ENCODE data around the gene SHANK1.

Gene SHANK1

DNA sequence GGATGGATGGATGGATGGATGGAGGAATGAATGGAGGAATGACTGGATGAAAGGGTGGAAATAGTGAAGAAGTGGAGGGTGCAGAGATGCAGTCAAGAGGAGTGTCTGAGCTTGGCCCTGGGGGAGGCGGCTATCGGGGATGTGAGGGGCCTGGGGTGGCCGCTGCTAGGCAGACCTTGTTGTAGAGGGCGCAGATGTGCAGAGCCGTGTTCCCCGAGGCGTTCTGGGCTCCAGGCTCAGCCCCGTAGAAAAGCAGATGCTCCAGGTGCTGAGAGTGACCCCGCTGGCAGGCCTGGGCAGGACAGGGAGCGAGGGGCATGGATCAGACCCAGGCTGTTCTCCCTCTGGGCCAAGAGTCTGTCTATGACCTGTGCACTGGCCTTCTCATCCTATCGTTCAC, 8.4 kb downstream of the SHANK1 start:
- DNase-seq: no peak

DNA sequence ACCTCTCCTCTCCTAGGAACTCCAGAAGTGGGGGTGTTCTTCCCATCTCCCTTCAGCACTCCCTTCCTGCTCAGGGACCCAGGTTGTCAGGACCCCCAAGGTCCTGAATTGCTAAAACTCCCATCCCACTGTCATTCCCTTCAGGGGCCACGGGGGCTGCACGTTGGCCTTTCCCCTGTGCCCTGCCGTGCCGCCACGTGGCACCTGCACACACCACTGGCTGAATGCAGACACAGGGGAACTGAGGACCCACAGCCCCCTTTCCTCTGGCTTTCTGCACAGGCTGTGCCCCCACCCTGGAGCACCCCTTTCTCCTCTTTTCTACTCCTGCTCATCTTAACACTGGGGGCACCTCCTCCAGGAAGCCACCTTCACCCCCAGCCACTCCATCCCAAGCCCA, 9.0 kb downstream of the SHANK1 start:
- no peak for DNase-seq

DNA sequence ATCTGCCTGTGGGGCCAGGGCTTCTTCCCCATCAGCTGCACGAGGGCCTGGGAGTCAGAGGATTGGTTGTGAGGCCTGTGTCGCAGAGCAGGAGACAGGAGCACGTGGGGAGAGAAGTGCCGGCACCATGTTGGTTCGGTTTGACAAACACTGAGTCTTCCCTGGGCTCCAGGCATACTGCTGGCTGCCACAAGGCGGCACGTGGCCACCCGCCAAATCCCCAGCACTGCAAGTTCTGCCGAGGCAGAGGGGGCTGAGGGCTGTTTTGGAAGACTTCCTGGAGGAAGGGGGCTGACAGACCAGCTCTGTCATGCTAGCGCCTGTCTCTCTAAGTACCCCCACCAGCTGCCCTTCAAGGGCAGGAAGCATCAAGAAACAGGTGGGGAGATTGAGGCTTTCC, 9.5 kb downstream of the SHANK1 start:
- no peak for DNase-seq

DNA sequence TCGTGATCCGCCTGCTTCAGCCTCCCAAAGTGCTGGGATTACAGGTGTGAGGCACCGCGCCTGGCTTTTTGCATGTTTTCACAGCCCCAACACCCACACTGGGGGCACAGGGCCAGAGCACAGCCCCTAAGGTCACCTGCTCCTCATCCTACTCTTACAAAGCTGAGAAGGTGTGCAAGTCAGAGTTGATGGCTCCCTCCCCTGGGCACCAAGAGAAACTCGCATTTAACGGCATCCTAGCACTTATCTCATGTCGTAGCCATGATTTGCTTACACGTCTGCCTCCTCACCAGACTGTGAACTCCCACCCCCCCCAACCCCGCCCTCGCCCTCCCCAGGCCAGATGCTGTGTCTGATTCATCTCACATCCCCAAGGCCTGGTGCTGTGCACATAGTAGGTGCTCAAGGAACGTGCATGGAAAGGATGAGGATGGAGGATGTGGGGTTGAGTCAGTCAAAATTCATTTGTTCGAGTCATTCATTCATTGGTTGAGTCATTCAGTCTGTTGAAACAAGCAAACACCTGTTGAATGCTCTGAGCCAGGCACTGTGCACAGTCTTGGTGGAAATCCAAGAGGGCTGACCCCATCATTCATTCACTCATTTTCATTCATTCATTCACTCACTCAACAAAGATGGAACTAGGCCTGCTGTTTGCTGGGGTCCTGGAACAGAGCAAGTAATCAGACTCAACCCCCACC, 11.3 kb downstream of the SHANK1 start:
- DNase-seq: no peak

DNA sequence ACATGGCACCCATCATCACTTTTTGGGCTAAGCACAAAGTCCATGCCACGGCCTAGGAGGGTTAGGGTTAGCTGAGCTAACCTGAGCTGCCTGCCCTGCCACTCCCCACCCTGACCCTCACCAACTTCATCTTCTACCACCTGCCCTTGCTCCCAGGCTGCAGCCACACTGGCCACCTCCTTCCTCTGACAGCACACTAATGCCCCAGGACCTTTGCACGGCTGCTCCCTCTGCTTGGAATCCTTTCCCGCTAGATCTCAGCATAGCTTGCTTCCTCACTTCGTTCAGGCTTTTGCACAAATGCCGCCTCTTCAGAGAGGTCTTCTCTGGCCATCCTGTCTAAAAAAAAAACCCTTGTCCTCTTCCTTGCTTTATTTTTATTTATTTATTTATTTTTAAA, 13.2 kb downstream of the SHANK1 start:
- no peak for DNase-seq

DNA sequence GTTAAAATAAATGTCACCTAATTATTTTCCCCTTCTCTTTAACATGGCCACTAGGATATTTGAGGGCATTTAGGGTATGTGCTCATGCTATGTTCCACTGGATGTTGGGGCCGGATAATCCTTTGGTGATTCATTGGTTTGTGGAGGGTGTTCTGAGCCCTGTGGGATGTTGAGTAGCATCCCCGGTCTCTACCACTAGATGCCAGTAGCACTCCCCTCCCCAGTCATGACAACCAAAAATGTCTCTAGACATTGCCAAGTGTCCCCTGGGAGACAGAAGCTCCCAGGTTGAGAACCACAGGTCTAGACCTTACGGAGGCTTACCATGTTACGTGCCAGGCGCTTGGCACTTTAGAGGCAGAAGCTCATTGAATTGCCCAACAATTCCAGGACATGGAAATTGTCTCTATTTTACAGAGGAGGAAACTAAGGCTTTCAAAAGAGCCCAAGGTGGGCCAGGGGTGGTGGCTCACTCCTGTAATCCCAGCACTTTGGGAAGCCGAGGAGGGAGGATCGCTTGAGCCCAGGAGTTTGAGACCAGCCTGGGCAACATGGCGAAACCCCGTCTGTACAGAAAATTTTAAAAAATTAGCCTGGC, 14.1 kb downstream of the SHANK1 start:
- no peak for DNase-seq

DNA sequence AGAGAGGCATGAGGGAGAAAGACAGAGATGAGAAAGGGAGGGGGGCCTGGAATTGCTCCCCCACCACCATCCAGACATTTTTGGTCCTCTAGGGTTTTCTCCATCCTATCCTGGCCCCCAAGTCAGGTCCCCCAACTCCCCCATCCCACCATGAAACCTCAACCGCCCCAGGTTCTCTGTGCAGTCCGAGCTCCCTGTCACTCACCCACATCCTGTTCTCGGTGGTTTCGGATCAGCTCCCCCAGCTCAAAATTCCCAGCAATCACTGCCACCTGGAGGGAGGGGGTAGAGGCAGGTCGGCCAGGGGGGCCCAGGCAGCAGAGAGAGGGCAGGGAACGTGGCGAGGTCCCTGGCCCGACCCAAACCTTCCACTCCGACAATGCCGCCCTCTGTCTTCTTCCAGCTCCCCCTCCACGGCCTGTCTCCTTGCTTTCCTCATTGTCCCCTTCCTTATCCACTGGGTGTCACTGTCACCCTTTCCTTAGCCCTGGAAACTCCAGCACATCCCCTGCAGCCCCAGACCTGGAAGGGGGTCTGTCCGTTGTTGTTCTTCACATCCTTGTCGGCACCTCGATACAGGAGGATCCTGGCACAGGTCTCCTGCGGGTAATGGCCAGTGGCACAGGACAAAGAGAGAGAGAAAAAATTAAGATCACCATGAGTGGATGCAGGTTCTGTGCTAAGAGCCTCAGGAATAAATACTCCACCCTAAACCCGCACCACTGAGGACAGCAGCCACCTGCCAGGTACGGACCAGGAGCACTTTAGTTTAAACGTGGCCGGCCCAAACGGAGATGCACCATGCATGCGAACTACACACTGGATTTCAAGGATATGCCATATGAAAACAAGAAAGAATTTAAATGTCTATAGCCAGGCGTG, 15.4 kb downstream of the SHANK1 start:
- DNase-seq: peak; percentile 19

DNA sequence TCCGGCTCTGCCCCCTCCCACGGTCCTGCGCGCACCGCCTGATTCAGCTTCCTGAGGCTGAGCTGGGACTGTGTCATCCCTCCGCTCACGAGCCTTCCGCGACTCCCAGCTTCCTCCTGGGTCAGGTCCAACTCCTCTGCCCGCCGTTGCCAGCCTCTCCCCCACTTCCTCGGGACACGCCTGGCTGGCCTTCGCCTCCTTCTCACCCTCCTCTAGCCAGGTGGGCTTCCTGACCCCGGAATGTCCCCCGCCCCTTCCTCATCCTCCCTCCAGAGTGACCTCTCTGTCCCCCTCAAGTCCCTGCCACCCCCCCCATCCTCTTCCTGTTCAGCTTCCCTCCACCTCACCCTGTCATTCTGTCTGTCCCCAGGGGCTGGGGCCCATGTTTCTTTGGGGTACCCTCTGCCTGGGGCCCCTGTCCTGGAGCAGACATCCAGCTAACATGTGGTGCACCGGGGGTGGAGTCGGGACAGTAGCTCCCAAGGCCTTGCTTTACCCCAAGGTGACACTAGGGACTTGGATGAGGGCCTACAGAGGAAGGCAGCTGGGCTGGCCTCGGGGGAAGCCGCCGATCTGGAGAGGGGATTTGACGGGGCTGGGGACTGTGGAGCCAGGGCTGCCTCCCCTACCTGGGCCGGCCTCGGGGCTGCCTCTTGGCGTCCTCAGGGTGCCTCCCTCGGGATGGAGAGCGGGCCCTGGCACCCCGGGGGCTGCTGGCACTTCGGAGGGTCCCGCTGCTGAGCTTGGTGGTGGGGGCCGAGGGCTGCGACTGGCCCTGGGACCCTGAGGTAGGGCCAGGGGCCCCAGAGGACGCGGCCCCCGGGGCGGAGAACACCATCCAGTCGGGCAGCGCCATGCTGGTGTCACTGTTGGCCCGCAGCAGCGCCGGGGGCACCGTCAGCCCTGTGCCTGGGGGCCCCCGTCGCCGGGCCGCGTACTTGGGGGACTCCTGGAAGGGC, 16.5 kb downstream of the SHANK1 start:
- no peak for DNase-seq

DNA sequence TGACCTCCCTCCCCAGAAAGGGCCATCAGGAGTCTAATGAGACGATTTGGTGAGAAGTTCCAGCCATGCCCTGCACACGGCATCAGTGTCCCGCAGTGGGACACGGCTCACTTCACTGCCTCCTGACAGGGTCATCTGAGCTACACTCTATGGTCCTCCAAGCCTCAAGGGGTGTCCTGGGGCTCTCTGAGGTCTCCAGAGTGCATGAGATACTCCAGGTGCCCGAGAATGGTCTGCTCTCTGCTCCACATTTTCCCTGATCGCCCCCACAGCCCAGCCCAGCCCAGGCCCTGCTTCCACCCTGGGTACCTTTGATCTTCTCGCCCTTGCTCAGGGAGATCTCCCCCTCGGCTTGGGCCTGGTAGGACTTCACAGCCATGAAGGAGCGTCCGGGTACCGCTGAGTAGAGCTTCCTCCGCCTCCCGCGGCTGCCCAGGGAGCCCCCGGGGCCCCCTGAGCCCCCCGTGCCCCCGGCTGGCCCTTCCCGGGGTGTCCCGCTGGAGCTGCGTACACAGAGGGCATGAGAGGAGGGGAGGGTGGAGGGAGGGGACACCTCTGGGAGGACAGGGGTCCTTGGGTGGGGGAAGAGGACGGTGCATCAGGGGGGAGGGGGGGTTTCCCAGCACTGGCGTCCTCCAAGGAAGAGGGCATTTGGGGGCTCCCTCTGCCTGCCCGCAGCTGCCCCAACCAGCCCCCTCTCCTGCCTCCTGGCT, 17.3 kb downstream of the SHANK1 start:
- no peak for DNase-seq

DNA sequence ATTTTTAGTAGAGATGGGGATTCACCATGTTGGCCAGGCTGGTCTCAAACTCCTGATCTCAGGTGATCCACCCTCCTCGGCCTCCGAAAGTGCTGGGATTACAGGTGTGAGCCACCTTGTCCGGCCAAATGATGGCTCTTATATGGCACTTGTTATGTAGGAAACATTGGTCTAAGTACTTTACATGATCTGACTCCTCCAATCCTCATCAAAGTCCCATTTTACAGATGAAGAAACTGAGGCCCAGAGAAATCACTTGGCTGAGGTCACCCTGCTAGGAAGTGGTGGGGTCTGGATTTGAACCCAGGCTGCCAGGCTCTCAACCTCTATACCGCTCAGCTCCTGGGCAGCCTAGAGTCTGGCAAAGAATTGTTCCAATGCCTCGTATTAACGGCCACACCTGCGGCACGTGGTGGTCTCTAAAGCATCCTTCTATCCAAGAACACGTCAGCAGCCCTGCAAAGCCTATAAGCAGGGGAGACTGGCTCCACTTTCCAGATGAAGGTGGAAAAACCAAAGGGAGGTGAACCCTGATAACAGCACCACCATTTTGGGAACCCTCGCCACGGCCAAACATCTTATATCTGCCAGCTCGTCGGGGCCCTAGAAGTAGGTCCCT, 18.1 kb downstream of the SHANK1 start:
- no peak for DNase-seq

DNA sequence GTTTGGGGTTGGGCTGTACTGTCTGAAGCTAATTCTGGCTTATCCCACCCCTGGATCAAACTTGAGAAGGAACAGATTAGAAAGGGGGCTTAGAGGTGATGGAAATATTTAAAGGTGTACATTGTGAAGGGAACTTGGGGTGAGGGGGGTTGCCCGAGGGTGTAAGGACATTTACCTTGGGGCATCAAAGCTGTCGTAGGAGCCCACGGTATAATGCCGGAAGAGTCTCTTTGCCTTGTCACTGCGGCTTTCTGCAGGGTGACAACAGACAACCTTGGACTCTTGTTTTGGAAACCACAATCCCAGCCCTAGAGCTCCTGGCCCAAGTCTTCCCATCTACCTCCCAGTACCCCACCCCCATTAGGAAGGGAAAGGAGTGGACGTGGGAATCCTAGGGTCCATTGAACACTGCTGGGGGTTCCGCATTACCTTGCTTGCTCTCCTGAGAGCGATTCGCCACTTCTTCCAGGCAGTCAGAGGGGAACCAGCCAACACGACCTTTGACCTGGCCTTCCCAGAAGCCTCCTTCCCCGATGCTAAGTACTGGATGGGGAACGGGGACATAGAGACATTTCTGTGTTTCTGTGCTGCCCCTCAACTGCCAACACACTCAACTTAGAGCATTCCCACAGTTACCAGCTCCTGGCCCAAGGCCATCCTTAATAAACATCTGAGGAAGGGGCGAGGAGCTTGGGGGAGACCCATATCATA, 22.0 kb downstream of the SHANK1 start:
- DNase-seq: no peak

DNA sequence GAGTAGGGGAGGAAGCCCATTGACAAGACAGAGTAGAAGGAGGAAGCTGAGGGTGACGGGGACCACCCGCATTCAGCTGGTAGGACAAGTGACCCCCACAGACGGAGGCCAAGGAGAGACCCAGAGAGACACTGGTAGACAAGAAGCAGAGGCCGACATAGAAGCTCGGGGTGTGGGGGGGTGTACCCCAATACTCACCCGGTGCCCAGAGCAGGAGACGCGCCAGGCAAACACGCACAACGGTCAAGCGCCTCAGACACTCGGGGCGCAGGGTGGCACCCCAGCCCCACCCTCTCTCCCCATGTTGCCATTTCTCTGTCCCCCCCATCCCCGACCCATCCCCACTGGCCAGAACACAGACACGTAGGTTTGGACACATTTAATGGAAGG, 23.5 kb downstream of the SHANK1 start:
- DNase-seq: no peak

DNA sequence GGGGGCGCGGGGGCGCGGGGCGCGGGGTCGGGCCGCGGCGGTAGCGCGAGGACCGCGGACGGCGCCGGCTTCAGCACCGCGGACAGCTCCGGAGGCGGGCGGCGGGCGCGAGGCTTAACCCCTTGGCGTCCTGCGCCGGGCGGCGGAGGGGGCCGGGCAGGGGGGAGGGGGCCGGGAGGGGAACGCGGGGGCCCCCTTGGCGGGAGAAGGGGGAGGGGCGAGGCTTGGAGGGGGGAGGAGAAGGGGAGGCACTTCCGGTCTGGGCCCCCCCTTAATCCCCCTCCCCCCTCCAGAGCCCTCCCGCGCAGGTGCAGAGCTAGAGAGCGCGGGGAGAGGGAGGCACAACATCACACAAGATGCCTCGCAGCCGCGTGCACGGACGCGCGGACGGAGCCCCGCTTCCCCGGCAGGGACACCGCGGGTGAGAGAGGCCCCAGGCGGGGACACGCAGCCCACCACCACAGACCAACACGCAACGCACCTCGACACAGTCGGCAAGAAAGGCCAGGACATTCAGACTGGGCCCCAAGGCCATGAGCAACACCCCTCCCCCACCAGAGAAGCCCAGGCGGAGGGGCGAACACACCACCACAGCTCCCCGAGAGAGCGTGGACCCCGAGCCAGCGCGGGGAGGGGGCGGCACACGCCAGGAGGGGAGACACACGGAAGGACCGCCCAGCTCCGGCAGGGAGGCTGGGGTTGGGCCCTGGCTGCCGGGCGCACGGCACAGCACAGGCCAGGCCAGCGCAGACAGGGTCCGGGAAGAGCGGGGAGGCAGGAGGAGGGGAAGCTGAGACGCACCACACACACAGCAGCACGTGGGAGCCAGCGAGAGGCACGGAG, 24.1 kb downstream of the SHANK1 start:
- peak; percentile 9 for DNase-seq

DNA sequence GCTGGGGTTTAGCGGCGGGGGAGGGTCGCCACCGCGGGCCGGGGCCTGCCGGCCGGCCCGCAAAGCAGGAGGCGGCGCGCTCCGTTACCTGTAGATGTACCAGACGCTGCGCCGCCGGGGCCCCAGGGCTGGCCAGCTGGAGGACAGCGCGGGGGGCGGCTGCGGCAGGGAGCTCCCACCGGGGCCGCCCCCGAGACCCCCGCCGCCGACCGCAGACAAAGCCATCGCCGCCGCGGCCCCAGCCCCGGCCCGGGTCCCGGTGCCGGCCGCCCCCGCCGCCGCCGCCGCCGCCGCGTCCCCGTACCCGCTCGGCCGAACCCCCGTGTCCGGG, 24.8 kb downstream of the SHANK1 start:
- DNase-seq: no peak

DNA sequence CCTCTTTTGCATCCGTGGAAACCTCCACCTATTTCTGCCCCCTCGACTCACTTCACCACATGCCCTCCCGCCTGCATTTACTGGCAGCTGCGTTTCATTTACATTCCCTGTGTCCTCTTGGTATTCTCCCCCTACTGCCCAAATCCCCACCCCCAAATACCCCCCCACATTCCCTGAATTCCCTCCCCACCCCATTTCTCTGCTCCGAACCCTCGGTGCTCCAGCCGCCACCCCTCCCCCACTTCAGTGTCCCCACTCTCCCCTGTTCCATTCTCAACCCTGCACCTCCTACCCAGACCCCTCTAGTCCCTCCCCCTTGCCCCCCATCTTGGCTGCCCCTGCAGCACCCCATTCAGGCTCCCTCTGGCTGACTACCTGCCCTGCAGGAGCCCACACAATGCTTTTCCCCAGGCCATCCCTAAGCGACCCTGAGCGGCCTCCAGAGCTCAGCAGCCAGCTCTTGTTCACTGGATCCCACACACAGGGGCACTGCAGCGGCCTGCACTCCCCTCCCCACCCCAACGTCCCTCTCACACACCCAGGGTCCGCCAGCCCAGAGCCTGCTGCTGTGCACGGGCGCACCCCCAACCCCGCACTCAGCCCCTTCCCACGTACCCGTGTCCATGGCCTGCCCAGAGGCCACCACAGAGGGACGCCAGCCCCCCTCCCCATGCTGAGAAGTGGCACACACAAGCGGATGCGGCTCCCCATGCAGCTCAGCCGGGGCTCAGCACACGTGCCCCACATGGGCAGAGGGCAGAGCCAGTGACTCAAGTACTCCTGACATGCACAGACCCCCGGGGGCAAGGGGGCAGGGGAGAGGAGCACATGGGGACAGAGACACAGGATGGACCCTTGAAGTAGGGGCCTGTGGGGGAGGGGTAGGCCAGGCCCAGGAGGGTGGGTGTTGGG, 26.3 kb downstream of the SHANK1 start:
- no peak for DNase-seq

DNA sequence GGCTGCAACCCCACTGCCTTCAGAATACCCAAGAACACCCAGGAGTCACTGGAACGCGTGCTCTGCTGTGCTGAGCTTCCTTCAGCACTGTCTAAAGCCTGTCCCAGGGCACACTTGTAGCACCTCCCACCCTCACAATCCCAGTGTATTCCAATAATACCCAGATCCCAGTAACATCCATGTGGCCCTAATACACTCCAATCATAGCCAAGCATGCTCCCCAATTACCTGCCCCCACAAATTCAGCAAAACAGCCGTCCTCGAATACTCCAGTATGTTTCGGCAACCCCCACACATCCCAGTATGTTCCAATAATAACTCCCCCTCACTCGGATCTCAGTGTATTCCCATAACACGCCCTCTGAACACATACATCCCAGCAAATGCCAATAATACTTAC, 29.2 kb downstream of the SHANK1 start:
- DNase-seq: no peak

DNA sequence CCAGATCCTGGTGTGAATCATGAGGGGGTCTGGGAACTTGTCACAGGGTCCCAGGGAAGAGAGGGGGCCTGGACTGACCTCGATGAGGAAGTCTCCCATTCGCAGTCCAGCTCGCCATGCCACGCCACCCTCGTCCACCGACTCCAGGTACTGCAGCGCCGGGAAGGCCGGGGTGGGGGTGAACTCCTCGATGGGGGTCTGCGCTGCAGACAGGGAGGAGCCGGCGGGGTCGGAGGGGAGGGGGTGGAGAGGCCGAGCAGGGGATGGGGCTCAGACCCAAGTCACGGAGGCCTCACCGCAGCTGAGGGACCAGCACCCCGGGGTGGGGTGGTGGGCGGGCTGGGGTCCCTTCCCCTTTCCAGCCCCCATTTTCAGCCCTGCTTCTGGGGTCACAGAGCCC, 30.8 kb downstream of the SHANK1 start:
- DNase-seq: no peak

DNA sequence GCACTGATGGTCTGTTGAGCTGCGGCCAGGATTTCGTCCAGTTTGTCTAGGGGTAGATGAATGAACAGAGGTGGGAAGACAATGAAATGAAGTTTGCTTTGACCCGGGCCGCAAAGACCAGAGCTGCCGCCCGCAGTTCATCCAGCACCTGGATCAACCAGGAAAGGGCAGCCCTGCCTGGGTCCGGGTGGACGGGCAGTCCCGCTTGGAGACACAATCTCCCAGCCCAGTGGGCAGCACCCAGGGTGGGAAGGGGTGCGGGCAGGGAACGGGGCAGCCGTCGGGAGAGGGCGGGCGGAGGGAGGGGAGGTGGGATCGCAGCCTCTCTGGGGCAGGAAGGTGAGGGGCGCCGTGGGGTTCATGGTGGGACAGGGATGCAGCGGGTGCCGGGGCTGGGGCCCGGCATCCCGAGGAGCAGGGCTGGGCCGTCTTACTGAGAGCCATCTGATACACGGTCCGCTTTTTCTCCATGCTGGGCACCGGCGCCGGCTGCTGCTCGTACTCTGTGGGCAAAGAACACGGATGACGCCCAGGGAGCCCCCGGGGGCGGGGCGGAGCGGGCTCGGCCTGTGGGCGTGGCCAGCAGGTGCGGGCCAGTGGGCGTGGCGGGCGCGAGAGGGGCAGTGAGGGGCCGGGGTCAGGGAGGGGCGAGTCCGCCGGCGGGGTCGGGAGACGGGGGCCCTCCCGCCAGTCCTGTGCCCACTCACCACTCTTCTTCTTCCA, 33.1 kb downstream of the SHANK1 start:
- DNase-seq: no peak
